HG03378 (cell line): Measurements from ENCODE around the gene CPVL.

ENCODE experiments used
- ATAC-seq: cut with Tn5 transposase; IDR thresholded peaks from one replicate; pipeline ENCODE4 v1.9.1; 2021; ENCODE audit warnings: mild to moderate bottlenecking, moderate library complexity; ENCODE audit not compliant: unreplicated experiment

The CPVL gene

DNA sequence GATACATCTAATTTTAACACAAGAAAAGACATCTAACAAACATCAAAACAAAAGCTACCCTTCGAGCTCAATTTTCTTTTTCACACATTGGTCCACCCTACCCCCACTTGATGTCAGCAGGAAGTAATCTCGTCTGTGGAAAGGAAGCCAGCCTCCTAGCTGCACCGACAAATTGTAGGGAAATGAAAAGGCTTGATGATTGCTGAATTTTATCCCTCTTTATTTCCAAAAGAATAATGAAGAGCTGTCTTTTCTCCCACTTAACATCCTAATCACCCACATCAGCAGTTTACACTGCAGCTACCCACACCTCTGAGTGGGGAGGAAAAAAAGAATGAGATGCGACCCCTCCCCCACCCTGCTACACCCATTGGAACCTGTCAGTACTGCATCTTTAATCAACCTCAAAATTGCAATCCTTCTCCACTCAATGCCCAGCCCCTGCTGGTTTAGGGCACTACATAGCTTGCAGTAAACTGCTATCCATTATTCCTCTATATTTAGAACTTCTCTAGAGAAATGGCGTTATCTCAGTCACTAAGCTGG lies 10.6 kb upstream of the CPVL start:
- ATAC-seq: no peak

DNA sequence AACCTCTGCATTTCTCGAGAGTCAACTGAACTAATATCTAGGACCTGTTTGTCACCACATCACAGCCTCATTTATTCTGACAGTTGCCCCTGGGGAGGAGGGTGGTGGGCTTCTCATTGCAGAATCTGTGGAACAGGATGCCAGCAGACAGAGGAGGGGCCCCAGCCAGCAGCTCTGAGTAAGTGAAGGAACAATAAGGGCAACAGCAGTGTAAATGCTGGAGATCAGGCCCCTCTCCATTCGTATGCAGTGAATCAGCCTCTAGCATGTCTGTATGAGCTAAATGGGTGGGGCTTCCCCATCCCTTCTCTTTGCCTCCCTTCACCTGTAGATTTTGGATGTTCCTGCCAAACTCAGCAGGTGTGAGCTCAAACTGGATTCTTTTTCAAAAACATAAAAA lies 7.7 kb upstream of the CPVL start:
- no peak for ATAC-seq

DNA sequence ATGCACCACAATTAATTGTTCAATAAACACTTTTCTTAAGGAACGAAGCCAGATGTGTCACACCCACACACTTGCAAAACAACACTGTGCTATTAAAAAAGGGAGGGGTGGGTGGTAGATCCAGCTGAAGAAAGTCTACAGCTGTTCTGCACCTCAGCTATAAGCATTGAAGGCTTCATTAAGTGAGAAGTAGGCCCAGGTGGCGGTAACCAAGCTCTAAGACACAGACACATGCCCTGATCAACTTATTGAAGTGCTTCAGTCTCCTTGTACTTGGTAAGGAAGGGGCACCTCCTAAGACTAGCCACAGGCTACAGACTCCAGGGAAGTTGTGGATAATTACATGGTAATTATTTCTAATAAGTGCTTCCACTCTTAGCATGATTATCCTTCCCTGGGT lies 4.5 kb upstream of the CPVL start:
- ATAC-seq: no peak

DNA sequence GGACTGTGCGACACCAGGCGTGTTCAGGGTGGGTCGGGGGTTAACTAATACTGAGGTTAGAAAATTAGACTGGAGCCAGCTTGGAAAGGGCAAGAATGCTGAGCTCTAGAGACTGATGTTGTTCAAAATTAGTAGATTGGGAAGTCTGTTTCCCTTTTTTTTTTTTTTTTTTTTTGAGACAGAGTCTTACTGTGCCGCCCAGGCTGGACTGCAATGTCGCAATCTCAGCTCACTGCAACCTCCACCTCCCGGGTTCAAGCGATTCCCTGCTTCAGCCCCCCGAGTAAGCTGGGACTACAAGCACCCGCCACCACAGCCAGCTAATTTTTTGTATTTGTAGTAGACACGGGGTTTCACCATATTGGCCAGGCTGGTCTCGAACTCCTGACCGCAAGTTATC lies 2.7 kb upstream of the CPVL start:
- ATAC-seq: no peak

DNA sequence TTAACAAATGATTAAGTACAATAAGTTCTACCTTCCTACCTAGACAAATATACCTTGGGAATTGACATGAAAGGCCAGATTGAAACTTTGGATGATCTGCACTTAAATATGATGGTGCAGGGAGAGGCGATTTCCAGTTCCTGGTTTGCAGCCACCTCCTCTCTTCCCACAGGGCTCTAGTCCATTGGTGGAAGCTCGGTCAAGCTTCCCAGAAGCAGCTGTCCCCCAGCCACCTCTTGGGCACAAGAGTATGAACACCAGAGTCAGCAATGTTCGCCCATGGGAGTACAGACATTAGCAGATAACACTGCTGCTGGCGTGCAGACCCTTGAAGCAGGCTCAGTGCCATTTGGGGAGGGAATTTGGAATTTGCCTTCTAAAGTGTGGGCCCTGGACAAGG lies 1.5 kb upstream of the CPVL start:
- no peak for ATAC-seq

DNA sequence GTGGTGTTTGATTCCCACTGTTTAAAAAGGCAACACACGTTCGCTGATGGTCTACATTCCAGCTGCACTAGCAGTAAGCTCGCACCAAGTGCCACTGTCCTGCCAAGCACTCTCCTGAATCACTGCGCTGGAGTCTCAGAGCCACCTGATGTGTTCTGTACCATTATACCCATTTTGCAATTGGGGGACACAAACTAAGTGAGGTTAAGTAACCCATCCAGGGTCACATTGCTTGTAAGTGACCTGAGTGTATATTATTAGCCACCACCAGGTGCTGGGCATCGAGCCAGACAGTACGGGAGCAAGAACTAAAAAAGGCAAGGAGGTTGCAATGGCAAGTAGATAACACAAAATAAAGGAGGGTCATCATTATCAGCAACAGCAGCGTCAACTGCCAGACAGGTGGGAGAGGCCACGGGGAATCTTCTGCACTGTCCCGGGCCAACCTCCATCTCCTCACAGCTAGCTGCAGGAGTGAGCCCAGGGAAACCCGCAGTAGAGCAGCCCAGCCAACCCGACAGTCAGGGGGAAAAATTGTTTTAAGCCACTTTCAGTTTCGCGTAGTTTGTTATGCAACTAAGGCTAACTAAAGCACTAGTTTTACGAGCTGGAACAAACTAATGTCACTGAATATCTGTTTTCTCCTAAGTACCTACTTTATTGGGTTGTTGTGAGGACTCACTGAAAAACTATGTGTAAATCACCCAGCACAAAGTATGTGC lies 712 bp upstream of the CPVL start:
- no peak for ATAC-seq

DNA sequence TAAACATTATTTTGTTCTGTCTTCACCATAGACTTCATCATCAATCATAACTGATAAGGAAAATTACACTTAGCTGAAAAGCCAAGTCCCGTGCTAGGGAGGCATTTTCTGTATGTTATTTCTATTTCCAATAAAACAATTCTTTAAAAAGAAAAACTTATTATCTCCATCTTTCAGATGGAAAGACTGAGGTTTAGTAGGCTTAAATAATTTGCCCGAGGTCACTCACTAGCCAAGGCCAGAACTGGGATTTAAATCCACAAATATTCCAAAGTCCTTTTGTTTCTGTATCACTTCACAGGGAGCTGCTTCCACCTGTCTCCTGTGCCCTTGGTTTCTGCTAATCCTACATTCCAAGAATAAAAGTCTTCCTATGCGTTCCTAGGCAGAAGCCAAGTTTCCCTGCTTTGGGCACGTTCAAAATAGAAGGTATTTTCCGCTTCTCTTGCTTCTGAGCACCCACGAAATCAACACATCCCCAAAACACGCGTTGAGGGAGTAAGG lies 732 bp downstream of the CPVL start:
- no peak for ATAC-seq

DNA sequence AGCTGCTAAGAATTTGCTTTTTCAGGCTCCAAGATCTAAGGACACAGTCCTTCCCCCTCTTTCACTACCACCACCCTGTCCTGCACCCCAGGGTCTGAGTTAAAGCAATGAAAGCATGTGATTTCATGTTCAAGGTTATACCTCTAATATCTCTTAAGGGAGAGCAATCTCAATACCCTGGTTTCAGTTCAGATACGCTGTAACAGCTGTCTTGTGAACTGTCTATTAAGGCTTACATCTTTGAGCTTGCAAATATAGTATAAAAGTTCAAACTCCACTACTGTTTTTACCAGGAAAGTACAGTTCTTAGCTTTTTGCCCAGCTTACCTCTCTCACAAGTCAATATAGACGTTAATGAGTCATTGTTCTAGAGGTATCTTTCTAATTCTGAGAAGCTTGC lies 2.6 kb downstream of the CPVL start:
- ATAC-seq: no peak

DNA sequence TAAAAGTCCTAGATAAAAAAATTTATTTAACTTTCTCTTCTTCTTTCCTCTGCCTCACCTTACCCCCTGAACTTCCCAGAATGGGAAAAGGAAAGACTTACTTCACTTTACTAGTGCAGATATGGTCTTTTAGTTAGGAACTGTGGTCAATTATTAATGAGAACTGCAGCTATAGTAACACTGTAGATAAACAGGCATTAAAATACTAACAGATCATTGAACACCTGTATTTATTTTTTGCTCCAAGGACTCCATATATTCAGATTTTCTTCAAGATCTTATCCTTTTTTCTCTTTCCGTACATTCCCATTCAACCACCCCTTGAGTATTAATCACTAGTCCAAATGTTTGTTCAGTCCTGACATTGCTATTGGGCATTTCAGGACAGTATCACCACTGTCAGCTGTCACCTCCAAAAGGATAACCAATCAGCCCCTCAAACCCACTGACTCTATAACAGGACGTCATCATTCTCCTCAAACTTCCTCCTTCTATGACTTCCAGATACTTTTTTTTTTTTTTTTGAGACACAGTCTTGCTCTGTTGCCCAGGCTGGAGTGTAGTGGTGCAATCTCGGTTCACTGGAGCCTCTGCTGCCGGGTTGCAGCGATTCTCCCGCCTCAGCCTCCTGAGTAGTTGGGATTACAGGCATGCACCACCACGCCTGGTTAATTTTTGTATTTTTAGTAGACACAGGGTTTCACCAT lies 4.2 kb downstream of the CPVL start:
- ATAC-seq: no peak

DNA sequence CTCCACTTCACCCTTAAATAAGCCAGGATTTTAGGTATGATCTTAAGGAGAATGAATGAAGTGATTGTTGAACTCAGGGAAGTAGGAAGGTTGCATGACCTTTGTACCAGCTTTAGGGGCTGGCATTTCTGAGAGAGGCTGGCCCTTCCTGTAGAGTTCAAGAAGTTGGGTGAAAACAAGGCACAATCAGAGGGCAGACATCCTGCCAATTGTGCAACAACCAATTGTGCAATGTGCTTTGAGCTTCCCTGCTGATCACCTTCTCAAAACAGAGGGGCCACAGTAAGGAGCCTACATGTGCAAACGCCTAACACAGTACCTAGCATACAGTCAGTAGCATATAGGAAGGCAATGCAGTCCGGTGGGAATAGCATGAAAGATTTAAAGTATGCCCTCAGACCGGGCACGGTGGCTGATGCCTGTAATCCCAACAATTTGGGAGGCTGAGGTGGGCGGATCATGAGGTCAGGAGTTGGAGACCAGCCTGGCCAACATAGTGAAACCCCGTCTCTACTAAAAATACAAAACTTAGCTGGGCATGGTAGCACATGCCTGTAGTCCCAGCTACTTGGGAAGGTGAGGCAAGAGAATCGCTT lies 5.4 kb downstream of the CPVL start:
- ATAC-seq: no peak

DNA sequence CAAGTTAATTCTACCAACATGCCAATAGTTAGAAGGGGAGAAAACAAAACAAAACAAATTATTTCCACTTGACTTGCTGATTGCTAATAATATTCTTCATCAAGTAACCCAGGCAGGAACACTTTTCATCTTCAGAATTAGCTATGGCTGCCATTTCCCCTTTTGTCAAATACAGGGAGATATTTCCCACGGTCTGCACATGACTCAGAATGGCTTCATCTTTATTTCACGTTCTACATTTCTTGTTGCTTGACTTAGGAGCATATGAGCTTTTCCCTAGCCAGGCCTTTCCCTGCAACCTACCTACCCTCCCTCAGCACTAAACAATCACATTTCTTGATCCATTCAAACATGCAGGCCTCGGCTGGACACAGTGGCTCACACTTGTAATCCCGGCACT lies 6.5 kb downstream of the CPVL start:
- no peak for ATAC-seq

DNA sequence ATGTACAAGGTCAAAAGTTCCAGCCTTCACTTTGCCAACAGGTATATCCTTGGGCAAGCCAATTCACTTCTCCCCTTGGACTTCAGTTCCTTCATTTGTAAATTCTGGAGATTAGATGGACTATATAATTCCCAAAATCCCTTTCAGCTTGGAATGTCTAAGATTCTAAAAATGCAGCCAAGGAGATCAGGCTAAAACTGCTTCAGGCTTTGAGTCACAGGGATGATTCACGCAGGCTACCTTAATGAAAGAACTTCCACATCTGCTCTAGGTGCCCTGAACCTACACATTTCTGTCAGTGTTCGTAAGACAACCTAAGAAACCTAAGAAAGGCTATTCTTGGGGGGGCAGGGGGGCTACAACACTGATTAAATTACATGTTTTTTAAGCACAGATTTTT lies 7.1 kb downstream of the CPVL start:
- ATAC-seq: no peak

DNA sequence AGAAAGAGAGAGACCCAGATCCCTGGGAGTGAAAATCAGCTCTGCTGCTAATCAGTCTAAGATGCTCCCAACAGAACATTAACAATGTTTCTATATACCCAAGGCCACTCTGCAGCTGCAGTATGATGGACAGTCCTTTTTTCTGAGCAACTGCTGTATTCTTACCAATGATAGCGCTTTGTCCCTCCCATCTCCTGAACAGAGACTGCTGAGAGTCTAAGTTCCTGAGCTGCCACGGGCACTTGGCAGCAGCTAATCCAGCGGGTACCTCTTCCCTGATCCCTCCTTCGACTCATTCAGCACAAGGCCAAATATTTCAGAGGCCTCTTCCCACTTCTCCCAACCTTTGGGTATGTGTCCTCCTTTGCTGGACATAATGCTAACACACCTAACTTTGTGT lies 7.7 kb downstream of the CPVL start:
- ATAC-seq: no peak

DNA sequence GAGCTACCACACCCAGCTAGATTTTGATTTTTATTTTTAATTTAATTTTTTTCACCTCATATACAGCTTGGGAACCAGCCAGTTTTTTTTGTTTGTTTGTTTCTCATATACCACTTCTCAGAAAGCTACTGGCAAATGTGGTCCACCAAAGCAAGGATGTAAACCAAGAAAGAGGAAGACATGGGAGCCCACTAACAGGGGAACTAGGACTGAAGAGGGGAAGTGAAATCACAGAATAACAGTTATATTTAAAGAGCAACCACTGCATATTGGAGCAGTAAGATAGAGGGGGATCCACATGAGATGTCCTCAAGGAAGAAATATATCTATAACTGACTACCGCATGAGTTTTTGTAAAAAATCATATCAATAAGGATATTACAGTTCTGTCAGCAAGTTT lies 10.5 kb downstream of the CPVL start:
- no peak for ATAC-seq

DNA sequence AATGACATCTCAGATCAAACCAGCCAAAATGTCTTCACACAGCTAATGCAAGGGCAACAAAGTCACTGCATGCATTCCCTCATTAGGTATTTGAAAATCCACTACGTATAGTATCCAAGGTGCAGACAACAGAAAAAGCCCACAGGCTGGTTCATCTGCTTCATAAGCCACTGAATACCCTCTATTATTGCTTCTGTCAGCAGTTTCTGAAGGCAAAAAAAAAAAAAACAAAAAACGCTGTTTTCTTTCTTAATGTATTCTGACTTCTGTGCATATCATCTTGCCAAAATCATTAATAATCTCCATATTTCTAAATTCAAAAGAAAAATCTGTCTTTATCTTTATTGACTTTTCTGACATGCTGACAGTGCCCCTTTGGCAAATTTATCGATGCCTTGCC lies 13.4 kb downstream of the CPVL start:
- ATAC-seq: no peak

DNA sequence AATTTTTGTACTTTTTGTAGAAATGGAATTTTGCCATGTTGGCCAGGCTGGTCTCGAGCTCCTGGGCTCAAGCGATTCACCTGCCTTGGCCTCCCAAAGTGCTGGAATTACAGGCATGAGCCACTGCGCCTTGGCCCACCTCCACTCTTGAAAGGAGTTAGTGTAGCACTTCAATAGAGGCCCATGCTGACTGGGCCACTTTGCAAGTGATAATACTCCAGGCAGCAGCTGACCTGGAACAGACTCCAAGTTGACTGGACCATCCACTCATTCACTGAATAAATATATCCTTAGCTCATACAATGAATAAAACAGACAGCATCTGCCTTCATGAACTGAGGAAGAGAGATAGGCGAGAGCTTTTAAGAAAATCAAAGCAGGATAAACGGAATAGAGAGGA lies 14.7 kb downstream of the CPVL start:
- no peak for ATAC-seq

DNA sequence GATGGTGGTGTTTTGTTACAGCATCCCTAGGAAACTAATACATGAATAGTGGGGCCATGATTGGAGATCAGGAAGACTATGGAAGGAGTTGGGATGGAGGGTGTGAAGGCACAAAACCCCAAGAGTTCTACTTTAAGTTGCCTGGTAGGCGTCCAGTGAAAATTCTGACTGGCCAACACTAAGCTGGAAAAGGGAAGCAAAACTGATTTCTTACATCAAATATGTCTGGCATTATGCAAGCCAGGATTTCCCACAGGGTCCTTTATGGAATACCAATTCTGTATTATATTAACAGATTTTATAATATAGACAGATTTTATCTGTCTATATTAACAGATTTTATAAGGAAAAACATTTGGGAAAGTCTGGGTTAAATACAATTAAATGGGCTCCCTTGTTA lies 16.2 kb downstream of the CPVL start:
- no peak for ATAC-seq

DNA sequence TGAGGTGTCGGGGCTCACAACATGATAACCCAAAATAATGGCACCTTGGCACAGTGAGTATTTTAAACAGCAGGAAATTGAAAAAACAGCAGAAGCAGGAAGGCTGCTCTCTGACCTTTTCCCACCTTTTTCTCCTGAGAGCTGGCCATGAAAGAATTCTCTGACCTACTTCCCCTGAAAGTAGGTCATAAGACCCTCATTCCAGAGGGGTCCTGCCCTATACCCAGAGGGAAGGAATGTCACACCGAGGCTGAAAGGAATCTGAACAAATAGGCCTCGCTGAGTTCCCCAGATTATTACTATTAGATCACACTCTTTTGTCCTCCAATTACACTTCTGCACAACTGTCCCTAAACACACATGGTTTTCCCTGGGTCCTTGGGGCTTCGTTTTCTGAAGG lies 18.8 kb downstream of the CPVL start:
- no peak for ATAC-seq

DNA sequence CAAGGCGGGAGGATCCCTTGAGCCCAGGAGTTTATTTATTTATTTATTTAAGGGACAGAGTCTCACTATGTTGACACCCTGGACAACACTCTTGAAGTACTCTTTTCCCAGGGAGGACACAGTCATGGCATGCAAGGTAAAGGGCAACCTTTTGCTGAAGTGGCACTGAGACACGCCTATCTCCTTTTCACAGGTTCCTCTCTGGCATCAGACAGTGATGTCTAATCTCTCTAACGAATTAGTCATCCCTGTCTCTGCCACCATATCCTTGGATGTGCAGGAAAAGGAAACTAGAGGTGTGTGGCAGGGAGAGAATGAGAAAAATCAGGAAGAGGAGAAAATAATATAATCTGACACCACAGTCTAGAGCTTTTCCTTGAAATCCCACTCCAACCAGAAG lies 19.5 kb downstream of the CPVL start:
- no peak for ATAC-seq

DNA sequence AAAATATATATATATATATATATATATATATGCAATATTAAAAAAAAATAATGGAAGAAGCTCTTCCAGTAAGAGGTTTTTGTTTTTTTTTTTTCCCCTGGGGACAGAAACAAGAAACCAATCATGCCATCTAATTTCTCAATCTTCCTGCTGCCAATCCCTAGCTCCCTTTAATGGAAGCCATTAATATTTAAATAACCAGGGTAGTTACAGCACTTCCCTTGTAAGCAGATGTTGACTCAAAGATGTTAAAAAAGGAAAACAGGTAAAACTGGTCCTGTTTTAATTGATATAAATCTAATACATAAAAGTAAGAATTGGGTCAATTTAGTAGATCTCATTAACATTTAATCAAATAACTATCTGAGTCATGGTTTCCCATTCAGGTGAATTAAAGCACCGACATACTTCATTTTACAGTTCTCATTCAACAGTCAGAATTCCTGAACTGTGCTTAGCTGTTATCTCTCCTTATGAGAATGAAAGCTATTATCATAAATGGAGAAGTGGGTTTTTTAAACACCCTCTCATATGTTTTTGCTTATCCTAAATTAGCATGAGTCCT lies 22.6 kb downstream of the CPVL start:
- no peak for ATAC-seq

DNA sequence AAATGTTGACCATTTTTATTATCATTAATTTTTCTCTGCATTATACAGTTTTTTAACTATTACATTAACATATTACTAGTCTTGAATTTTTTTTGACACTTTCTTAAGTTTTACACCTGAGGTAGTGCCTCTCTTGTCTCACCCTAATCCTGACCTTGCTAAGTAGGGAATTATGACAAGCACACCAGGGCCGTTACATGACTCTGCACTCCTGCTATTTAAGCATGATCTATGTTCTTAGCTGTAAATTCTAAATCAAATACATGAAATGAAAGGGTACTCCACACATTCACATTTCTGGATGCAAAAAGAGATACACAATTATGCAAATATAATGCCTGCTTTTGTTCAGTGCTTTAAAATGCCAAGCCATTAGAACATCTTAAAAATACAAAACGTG lies 23.6 kb downstream of the CPVL start:
- ATAC-seq: no peak

DNA sequence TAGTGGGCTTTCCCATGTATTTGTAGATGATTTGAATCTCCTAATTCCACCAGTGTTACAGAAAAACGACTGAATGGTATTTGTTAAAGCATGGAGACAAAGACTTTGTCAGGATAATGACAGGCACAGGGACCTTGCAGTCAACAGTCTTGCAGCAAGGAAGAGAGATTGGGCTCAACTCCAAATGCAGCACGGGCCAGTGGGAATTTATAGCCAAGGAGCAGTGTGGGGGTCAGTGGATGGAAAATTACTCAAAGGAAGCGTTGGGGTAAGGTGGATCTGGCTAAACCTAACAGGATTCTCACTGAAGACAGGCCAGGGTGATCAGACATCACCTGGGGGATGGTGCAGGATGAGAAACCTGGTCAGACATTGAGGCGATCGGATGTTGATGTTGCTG lies 24.3 kb downstream of the CPVL start:
- no peak for ATAC-seq
